ENCODE data around the gene RNF13.

DNA sequence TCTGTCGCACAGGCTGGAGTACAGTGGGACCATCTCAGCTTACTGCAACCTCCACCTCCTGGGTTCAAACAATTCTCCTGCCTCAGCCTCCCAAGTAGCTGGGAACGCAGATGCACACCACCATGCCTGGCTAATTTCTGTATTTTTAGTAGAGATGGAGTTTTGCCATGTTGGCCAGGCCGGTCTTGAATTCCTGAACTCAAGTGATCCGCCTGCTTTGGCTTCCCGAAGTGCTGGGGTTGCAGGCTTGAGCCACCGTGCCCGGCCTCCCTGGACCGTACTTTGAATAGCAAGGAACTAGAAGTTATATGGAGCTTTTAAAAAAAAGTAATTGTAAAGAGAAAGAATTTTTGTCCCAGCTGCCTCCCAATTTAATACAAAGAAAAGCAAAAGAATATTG, 12.3 kb upstream of the RNF13 start:
- TF ChIP-seq EZH2 (IDR thresholded peaks at IDR 0.05; ENCODE audit: low read length, unreplicated experiment) (no peak), EZH2phosphoT487 (IDR thresholded peaks at IDR 0.05; ENCODE audit: borderline replicate concordance, low read length) (no peak)
- TF ChIP-seq, protein P1, sequence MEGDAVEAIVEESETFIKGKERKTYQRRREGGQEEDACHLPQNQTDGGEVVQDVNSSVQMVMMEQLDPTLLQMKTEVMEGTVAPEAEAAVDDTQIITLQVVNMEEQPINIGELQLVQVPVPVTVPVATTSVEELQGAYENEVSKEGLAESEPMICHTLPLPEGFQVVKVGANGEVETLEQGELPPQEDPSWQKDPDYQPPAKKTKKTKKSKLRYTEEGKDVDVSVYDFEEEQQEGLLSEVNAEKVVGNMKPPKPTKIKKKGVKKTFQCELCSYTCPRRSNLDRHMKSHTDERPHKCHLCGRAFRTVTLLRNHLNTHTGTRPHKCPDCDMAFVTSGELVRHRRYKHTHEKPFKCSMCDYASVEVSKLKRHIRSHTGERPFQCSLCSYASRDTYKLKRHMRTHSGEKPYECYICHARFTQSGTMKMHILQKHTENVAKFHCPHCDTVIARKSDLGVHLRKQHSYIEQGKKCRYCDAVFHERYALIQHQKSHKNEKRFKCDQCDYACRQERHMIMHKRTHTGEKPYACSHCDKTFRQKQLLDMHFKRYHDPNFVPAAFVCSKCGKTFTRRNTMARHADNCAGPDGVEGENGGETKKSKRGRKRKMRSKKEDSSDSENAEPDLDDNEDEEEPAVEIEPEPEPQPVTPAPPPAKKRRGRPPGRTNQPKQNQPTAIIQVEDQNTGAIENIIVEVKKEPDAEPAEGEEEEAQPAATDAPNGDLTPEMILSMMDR (conservative IDR thresholded peaks at IDR 0.05; ENCODE audit: low read depth, low read length): no peak
